HG03565 (cell line): ENCODE results near the gene HYCC1.
"Not testable (repeated sequence)": the region's sequence is repeated elsewhere in the genome, so short reads cannot be mapped to it uniquely, and the experiment has no call there.

Source experiments
- ATAC-seq: cut with Tn5 transposase; IDR thresholded peaks from one replicate; pipeline ENCODE4 v1.9.1; 2021; ENCODE audit warnings: mild to moderate bottlenecking, moderate library complexity; ENCODE audit not compliant: unreplicated experiment

The HYCC1 gene

GRCh38 chr7:22989643-22990587 is 24.0 kb downstream of the HYCC1 start:
- ATAC-seq = no peak

GRCh38 chr7:22985436-22985835 is 28.5 kb downstream of the HYCC1 start:
- no peak for ATAC-seq

GRCh38 chr7:22983257-22983855 is 30.6 kb downstream of the HYCC1 start:
- no peak for ATAC-seq

- no peak for ATAC-seq
Measured at GRCh38 chr7:22980422-22980821, 33.5 kb downstream of the HYCC1 start.

- ATAC-seq = no peak
Measured at GRCh38 chr7:22979861-22980260, 34.1 kb downstream of the HYCC1 start.

- no peak for ATAC-seq
Measured at GRCh38 chr7:22979251-22979650, 34.7 kb downstream of the HYCC1 start.

GRCh38 chr7:22974636-22975035 is 39.3 kb downstream of the HYCC1 start:
- not testable (repeated sequence) for ATAC-seq

GRCh38 chr7:22972207-22972606 is 41.7 kb downstream of the HYCC1 start:
- ATAC-seq = no peak

- ATAC-seq = no peak
Measured at GRCh38 chr7:22969010-22969431, 44.9 kb downstream of the HYCC1 start.
